H9 (cell line): ENCODE measurements around the gene PIK3C2B. TPM values are rescaled to one million over a fixed set of nuclear protein-coding genes. Genes with fewer than 3 reads are reported as not detected.

ENCODE experiments used
- DNase-seq: peaks from one replicate; pipeline ENCODE4 v3.0.0-alpha.2; 2017
- H2AFZ ChIP-seq: one replicate; pipeline ENCODE4 v1.6.1; 2013; ENCODE audit warnings: mild to moderate bottlenecking, low read length, control low read depth, moderate library complexity
- H2AK5ac ChIP-seq: 2 replicates; pipeline ENCODE4 v1.6.1; 2013; ENCODE audit warnings: low read length, control low read depth, mixed read lengths; ENCODE audit not compliant: insufficient read length
- H2BK120ac ChIP-seq: one replicate; pipeline ENCODE4 v1.6.1; 2013; ENCODE audit warnings: low read depth, mild to moderate bottlenecking, low read length, control low read depth, inconsistent platforms; ENCODE audit not compliant: poor library complexity, severe bottlenecking
- H2BK12ac ChIP-seq: 2 replicates; pipeline ENCODE4 v1.6.1; 2013; ENCODE audit warnings: low read length, control low read depth, mixed read lengths, low read depth; ENCODE audit not compliant: insufficient read length
- H2BK15ac ChIP-seq: 2 replicates; pipeline ENCODE4 v1.6.1; 2013; ENCODE audit warnings: low read depth, low read length, control low read depth
- H2BK20ac ChIP-seq: one replicate; pipeline ENCODE4 v1.6.1; 2013; ENCODE audit warnings: low read depth, mild to moderate bottlenecking, low read length, control low read depth, inconsistent platforms; ENCODE audit not compliant: poor library complexity, severe bottlenecking
- H2BK5ac ChIP-seq: 2 replicates; pipeline ENCODE4 v1.6.1; 2013; ENCODE audit warnings: low read length, control low read depth, mixed read lengths; ENCODE audit not compliant: insufficient read length
- H3K14ac ChIP-seq: 2 replicates; pipeline ENCODE4 v1.6.1; 2013; ENCODE audit warnings: low read length, control low read depth; ENCODE audit not compliant: insufficient read depth
- H3K18ac ChIP-seq: 2 replicates; pipeline ENCODE4 v1.6.1; 2013; ENCODE audit warnings: low read depth, mild to moderate bottlenecking, mixed read lengths, low read length, control low read depth; ENCODE audit not compliant: insufficient read length
- H3K23ac ChIP-seq: 2 replicates; pipeline ENCODE4 v1.6.1; 2013; ENCODE audit warnings: low read length, control low read depth, mixed read lengths, low read depth; ENCODE audit not compliant: insufficient read length
- H3K23me2 ChIP-seq: 2 replicates; pipeline ENCODE4 v1.6.1; 2013; ENCODE audit warnings: low read depth, mild to moderate bottlenecking, mixed read lengths, low read length, control low read depth; ENCODE audit not compliant: insufficient read length, poor library complexity, severe bottlenecking
- H3K27ac ChIP-seq: 2 replicates; pipeline ENCODE4 v1.5.1; 2013; ENCODE audit warnings: low read length, control low read depth, mixed read lengths, low read depth; ENCODE audit not compliant: insufficient read length
- H3K27me3 ChIP-seq: 2 replicates; pipeline ENCODE4 v1.6.1; 2013; ENCODE audit warnings: low read length, control low read depth, inconsistent platforms; ENCODE audit not compliant: insufficient read depth
- H3K4ac ChIP-seq: 2 replicates; pipeline ENCODE4 v1.6.1; 2013; ENCODE audit warnings: low read depth, mild to moderate bottlenecking, control low read depth, inconsistent platforms, low read length, moderate library complexity
- H3K4me1 ChIP-seq: 2 replicates; pipeline ENCODE4 v1.6.1; 2013; ENCODE audit warnings: low read length, control low read depth, inconsistent platforms; ENCODE audit not compliant: insufficient read depth
- H3K4me2 ChIP-seq: 2 replicates; pipeline ENCODE4 v1.6.1; 2013; ENCODE audit warnings: low read length, control low read depth, mixed read lengths; ENCODE audit not compliant: insufficient read length, insufficient read depth
- H3K56ac ChIP-seq: 2 replicates; pipeline ENCODE4 v1.6.1; 2013; ENCODE audit warnings: low read depth, mild to moderate bottlenecking, mixed read lengths, low read length, control low read depth; ENCODE audit not compliant: insufficient read length
- H3K79me1 ChIP-seq: 2 replicates; pipeline ENCODE4 v1.6.1; 2013; ENCODE audit warnings: low read depth, mild to moderate bottlenecking, moderate library complexity, low read length, control low read depth, inconsistent platforms; ENCODE audit not compliant: insufficient read depth, poor library complexity, severe bottlenecking
- H3K79me2 ChIP-seq: 2 replicates; pipeline ENCODE4 v1.6.1; 2013; ENCODE audit warnings: low read length, control low read depth, inconsistent platforms; ENCODE audit not compliant: insufficient read depth
- H3K9ac ChIP-seq: 2 replicates; pipeline ENCODE4 v1.6.1; 2013; ENCODE audit warnings: low read length, control low read depth, mixed read lengths; ENCODE audit not compliant: insufficient read length; ENCODE audit errors: extremely low read depth
- H3K9me3 ChIP-seq: one replicate; pipeline ENCODE4 v1.6.1; 2013; ENCODE audit warnings: low read depth, low read length, inconsistent platforms; ENCODE audit not compliant: control insufficient read depth
- H3T11ph ChIP-seq: one replicate; pipeline ENCODE4 v1.6.1; 2013; ENCODE audit warnings: mild to moderate bottlenecking, low read length, control low read depth, inconsistent platforms
- H4K20me1 ChIP-seq: one replicate; pipeline ENCODE4 v1.6.1; 2013; ENCODE audit not compliant: control insufficient read depth, insufficient read length, insufficient read depth
- H4K5ac ChIP-seq: 2 replicates; pipeline ENCODE4 v1.6.1; 2013; ENCODE audit warnings: low read depth, mild to moderate bottlenecking, mixed read lengths, low read length, control low read depth; ENCODE audit not compliant: insufficient read length
- H4K8ac ChIP-seq: replicated peaks from 2 replicates; pipeline ENCODE4 v1.6.1; 2013; ENCODE audit warnings: low read length, control low read depth, mixed read lengths, low read depth; ENCODE audit not compliant: insufficient read length
- H4K91ac ChIP-seq: 2 replicates; pipeline ENCODE4 v1.6.1; 2013; ENCODE audit warnings: low read depth, mild to moderate bottlenecking, moderate library complexity, mixed read lengths, low read length, control low read depth; ENCODE audit not compliant: insufficient read length
- H3K27ac Mint-ChIP-seq, 3 experiments: 2 replicates in 2 of 3; 3 replicates in 1 of 3; pipeline ENCODE4 v1.8.0; 2020 to 2021; ENCODE audit warnings: mixed read lengths in 3 of 3, mild to moderate bottlenecking in 1 of 3, moderate library complexity in 1 of 3
- H3K27me3 Mint-ChIP-seq: 2 replicates; pipeline ENCODE4 v1.8.0; 2021; ENCODE audit warnings: low read depth, mild to moderate bottlenecking, moderate library complexity, mixed read lengths
- H3K36me3 Mint-ChIP-seq, 3 experiments: 2 replicates in 2 of 3; 3 replicates in 1 of 3; pipeline ENCODE4 v1.8.0; 2020 to 2021; ENCODE audit warnings: low read depth in 3 of 3, mixed read lengths in 3 of 3; ENCODE audit not compliant: insufficient read depth in 1 of 3
- H3K4me1 Mint-ChIP-seq, 2 experiments: 2 replicates each; pipeline ENCODE4 v1.8.0; 2020; ENCODE audit warnings: mixed read lengths in 2 of 2
- H3K4me3 Mint-ChIP-seq, 2 experiments: 2 replicates in 1 of 2; 3 replicates in 1 of 2; pipeline ENCODE4 v1.8.0; 2020 to 2021; ENCODE audit warnings: mild to moderate bottlenecking in 2 of 2, mixed read lengths in 2 of 2, moderate library complexity in 1 of 2
- H3K9me3 Mint-ChIP-seq, 2 experiments: 2 replicates in 1 of 2; 3 replicates in 1 of 2; pipeline ENCODE4 v1.8.0; 2020; ENCODE audit warnings: mild to moderate bottlenecking in 2 of 2, mixed read lengths in 2 of 2, moderate library complexity in 1 of 2
- WGBS: extraction: QIAGEN DNeasy Blood & Tissue Kit; methylation state at CpG from one replicate; pipeline ENCODE4 v1.1.7; 2013; ENCODE audit warnings: missing lambda C conversion rate, low lambda C conversion rate, mixed read lengths; ENCODE audit not compliant: insufficient read length; ENCODE audit errors: extremely low coverage; 5-methylcytosine and 5-hydroxymethylcytosine counted together
- total RNA-seq: library from RNA; stranded (reverse); gene quantifications from 2 replicates; pipeline ENCODE4 v1.2.1, GENCODE V29; 2021
- TF ChIP-seq, protein P1 (sequence below): fragments of 200-600 bp; sonication (generic); conservative IDR thresholded peaks from 3 replicates; pipeline ENCODE4 v1.8.0; 2021; ENCODE audit warnings: antibody characterized with exemption, mild to moderate bottlenecking

PIK3C2B gene
- total RNA-seq, 1 experiment from 2014 or later, result 13.1 TPM

DNA sequence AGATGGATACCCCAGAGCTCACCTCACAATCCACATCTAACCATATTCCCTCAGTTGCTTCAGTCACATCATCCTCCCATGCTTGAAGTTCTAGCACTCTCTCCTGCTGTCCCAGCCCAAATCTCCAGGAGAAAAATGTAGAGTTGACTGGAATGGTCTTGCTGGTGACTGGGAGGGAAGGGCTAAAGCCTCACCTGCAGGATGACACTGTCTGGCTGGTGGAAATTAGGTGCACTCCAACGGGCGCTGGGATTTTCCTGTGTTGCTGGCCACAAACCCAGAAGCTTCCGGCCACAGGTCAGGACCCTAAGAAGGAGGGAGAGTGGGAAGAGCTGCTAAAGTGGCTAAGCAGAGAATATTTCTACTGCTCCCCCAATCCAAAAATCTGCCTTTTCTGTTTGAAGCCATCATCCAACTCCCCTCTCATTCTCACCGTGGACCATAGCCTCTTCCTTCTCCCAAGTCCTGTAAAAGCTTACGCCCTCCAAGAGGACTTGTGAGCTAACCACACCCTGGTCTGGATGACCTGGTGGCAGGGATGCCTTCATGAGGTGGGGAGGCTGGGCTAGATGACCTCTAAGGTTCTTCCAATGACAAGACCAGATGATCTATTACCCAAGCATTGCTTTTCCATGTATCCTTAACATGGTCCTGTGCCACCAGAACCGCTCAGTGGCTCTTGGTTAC, 45.5 kb downstream of the PIK3C2B start:
- Histone ChIP-seq H2AFZ (no peak overlapping the region), H3K14ac (no peak overlapping the region), H3T11ph (no peak overlapping the region), H4K8ac (no peak overlapping the region), H3K9ac (no peak overlapping the region), H4K20me1 (no peaks in the 10 kb centered on the region), H3K27me3 (no peaks in the 10 kb centered on the region), H2BK12ac (no peak overlapping the region), H3K18ac (no peak overlapping the region), H3K79me2 (no peaks in the 10 kb centered on the region), H4K5ac (no peak overlapping the region), H2AK5ac (no peak overlapping the region), H3K9me3 (no peaks in the 10 kb centered on the region), H3K4me2 (no peak overlapping the region), H3K23ac (no peak overlapping the region), H4K91ac (no peak overlapping the region), H3K56ac (no peak overlapping the region), H2BK20ac (no peak overlapping the region), H3K23me2 (no peaks in the 10 kb centered on the region), H3K4ac (no peak overlapping the region), H2BK120ac (no peak overlapping the region), H3K4me1 (peaks cover 7% of the 10 kb centered on the region; the same call in 1 of the 2 replicates), H2BK15ac (no peak overlapping the region), H2BK5ac (no peak overlapping the region), H3K79me1 (no peaks in the 10 kb centered on the region), H3K27ac (no peak overlapping the region)
- H3K9me3 Mint-ChIP-seq, result no peaks in the 10 kb centered on the region
- DNase-seq, result no peak
- H3K4me3 Mint-ChIP-seq, result no peak overlapping the region
- no peaks in the 10 kb centered on the region for H3K27me3 Mint-ChIP-seq
- H3K36me3 Mint-ChIP-seq, result peaks cover 12 to 32% (median 14%) of the 10 kb centered on the region in 3 experiments; a peak in 6 of 7 replicates
- TF ChIP-seq, protein P1, sequence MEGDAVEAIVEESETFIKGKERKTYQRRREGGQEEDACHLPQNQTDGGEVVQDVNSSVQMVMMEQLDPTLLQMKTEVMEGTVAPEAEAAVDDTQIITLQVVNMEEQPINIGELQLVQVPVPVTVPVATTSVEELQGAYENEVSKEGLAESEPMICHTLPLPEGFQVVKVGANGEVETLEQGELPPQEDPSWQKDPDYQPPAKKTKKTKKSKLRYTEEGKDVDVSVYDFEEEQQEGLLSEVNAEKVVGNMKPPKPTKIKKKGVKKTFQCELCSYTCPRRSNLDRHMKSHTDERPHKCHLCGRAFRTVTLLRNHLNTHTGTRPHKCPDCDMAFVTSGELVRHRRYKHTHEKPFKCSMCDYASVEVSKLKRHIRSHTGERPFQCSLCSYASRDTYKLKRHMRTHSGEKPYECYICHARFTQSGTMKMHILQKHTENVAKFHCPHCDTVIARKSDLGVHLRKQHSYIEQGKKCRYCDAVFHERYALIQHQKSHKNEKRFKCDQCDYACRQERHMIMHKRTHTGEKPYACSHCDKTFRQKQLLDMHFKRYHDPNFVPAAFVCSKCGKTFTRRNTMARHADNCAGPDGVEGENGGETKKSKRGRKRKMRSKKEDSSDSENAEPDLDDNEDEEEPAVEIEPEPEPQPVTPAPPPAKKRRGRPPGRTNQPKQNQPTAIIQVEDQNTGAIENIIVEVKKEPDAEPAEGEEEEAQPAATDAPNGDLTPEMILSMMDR, result no peak
- WGBS, result no CpG with 5 or more reads among the region's 6 CpGs
- H3K4me1 Mint-ChIP-seq, result peaks cover 26 to 35% of the 10 kb centered on the region in 2 experiments
- H3K27ac Mint-ChIP-seq, result no peak overlapping the region
